ENCODE measurements around the gene EFCAB8. TPM values are rescaled to one million over a fixed set of nuclear protein-coding genes. Genes with fewer than 3 reads are reported as not detected.
"Not testable (repeated sequence)": the region's sequence is repeated elsewhere in the genome, so short reads cannot be mapped to it uniquely, and the experiment has no call there.

The EFCAB8 gene
- total and polyA plus RNA-seq, 4 donors: 0.10 to 0.36 (median 0.20) TPM

DNA sequence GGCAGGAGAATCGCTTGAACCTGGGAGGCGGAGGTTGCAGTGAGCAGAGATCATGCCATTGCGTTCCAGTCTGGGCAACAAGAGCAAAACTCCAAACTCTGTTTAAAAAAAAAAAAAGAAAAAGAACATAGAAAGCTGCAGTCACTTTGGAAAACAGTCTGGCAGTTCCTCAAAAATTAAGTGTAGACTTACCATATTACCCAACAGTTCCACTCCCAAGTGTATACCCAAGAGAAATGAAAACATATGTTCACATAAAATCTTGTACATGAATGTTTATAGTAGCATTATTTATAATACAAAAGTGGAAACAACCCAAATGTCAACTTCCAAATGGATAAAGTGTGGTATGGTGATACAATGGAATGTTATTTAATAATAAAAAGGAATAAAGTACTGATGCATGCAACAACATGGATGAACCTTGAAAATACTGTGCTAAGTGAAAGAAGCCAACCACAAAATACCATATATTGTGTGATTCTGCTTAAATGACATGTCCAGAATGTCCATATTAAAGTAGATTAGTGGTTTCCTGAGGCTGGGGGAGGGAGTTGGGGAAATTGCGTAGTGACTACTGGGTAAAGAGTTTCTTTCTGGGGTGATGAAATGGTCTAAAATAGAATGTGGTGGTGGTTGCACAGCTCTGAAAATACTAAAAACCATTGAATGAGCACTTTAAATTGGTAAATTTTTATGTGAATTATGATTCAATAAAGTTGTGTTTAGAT is 82.6 kb downstream of the EFCAB8 start:
- H3K9me3 ChIP-seq (ENCODE audit: control insufficient read depth, insufficient read depth, low read length): no peaks in the 10 kb centered on the region
- no peak overlapping the region for H3K27ac ChIP-seq (ENCODE audit: low read depth, low read length)
- no peak for DNase-seq (ENCODE audit: low read depth in 4 of 6, low spot score in 6 of 6)
- no peaks in the 10 kb centered on the region for H3K27me3 ChIP-seq (ENCODE audit: control insufficient read depth, insufficient read depth, low read length)
- 100% methylated on average over 1 of the region's 4 CpGs for WGBS (ENCODE audit: insufficient coverage)
- H3K36me3 ChIP-seq (ENCODE audit: control insufficient read depth, insufficient read depth, low read length): no peaks in the 10 kb centered on the region
- no peak overlapping the region for H3K4me3 ChIP-seq (ENCODE audit: low read depth, low read length)
- no peaks in the 10 kb centered on the region for H3K4me1 ChIP-seq (ENCODE audit: control insufficient read depth, insufficient read depth, low read length)

- Histone ChIP-seq H3K27ac (ENCODE audit: low read depth, low read length) (no peak overlapping the region), H3K9me3 (ENCODE audit: control insufficient read depth, insufficient read depth, low read length) (no peaks in the 10 kb centered on the region), H3K36me3 (ENCODE audit: control insufficient read depth, insufficient read depth, low read length) (no peaks in the 10 kb centered on the region), H3K4me1 (ENCODE audit: control insufficient read depth, insufficient read depth, low read length) (no peaks in the 10 kb centered on the region), H3K4me3 (ENCODE audit: low read depth, low read length) (no peak overlapping the region), H3K27me3 (ENCODE audit: control insufficient read depth, insufficient read depth, low read length) (no peaks in the 10 kb centered on the region)
- 81% methylated on average over 6 of the region's 7 CpGs for WGBS (ENCODE audit: insufficient coverage)
- DNase-seq (ENCODE audit: low read depth in 4 of 6, low spot score in 6 of 6): no peak
Observed at GRCh38 chr20:32943490-32944052, 84.8 kb downstream of the EFCAB8 start.

DNA sequence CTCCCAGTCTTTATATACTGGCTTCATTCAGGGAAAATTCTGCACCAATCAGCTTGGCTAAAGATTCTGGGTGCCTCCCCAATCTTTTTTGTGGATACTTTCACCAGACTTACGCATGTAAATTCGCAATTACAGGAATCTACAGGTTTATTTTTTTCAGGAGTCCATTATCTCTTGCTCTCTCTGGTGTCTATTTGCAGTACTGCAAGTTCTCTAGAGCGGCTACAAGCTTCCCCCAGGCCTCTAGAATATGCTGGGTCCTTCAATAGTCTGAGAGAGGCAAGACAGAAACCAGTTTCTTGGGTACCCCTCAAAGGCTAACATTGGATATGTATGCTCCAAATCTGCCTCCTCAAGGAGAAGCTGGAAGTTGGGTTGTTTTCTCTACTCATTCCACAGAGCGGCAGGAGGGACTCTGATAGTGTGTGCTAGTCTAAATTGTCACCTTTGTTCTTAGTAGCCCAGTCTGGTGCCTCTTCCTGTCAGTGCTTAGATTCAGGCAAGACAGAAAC is 87.0 kb downstream of the EFCAB8 start:
- H3K4me3 ChIP-seq (ENCODE audit: low read depth, low read length): no peak overlapping the region
- H3K9me3 ChIP-seq (ENCODE audit: control insufficient read depth, insufficient read depth, low read length): no peaks in the 10 kb centered on the region
- no peaks in the 10 kb centered on the region for H3K27me3 ChIP-seq (ENCODE audit: control insufficient read depth, insufficient read depth, low read length)
- DNase-seq (ENCODE audit: low read depth in 4 of 6, low spot score in 6 of 6): peak in 1 of 6 donors; percentile 34
- no peak overlapping the region for H3K27ac ChIP-seq (ENCODE audit: low read depth, low read length)
- no peaks in the 10 kb centered on the region for H3K4me1 ChIP-seq (ENCODE audit: control insufficient read depth, insufficient read depth, low read length)
- H3K36me3 ChIP-seq (ENCODE audit: control insufficient read depth, insufficient read depth, low read length): no peaks in the 10 kb centered on the region
- 50% methylated on average over 3 of the region's 4 CpGs for WGBS (ENCODE audit: insufficient coverage)

GRCh38 chr20:32946629-32947028 is 87.9 kb downstream of the EFCAB8 start:
- Histone ChIP-seq H3K4me3 (ENCODE audit: low read depth, low read length) (no peak overlapping the region), H3K27me3 (ENCODE audit: control insufficient read depth, insufficient read depth, low read length) (no peaks in the 10 kb centered on the region), H3K27ac (ENCODE audit: low read depth, low read length) (no peak overlapping the region), H3K36me3 (ENCODE audit: control insufficient read depth, insufficient read depth, low read length) (no peaks in the 10 kb centered on the region), H3K4me1 (ENCODE audit: control insufficient read depth, insufficient read depth, low read length) (no peaks in the 10 kb centered on the region), H3K9me3 (ENCODE audit: control insufficient read depth, insufficient read depth, low read length) (no peaks in the 10 kb centered on the region)
- no CpG with 5 or more reads among the region's 1 CpG for WGBS (ENCODE audit: insufficient coverage)
- no peak for DNase-seq (ENCODE audit: low read depth in 4 of 6, low spot score in 6 of 6)

DNA sequence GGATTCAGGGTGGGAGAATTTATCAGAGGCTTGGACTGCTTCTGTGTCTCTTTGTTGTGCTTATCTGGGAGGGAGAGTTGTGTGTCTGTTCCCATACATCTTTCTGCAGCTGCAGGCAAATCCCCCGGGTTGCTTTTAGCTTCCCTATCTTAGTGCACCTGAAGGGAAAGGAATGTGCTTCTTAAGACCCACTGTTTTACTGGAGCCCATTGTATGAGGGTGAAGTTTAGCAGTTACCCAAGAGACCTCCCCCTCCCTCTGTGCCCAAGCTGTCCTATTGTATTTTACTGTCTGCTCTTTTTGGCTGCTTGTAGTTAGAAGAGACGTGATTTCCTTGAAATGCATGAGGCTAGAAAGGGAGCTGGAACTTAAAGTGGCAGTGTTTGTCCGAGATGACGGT is 91.8 kb downstream of the EFCAB8 start:
- WGBS (ENCODE audit: insufficient coverage): no CpG with 5 or more reads among the region's 4 CpGs
- peak in 3 of 6 donors; percentile 25 to 69 (median 26) for DNase-seq (ENCODE audit: low read depth in 4 of 6, low spot score in 6 of 6)
- H3K4me1 ChIP-seq (ENCODE audit: control insufficient read depth, insufficient read depth, low read length); H3K36me3 ChIP-seq (ENCODE audit: control insufficient read depth, insufficient read depth, low read length); H3K4me3 ChIP-seq (ENCODE audit: low read depth, low read length); H3K27ac ChIP-seq (ENCODE audit: low read depth, low read length); H3K27me3 ChIP-seq (ENCODE audit: control insufficient read depth, insufficient read depth, low read length); H3K9me3 ChIP-seq (ENCODE audit: control insufficient read depth, insufficient read depth, low read length): not testable (repeated sequence)

- no peaks in the 10 kb centered on the region for H3K27me3 ChIP-seq (ENCODE audit: control insufficient read depth, insufficient read depth, low read length)
- no peak for DNase-seq (ENCODE audit: low read depth in 4 of 6, low spot score in 6 of 6)
- WGBS (ENCODE audit: insufficient coverage): 47% methylated on average over 5 of the region's 5 CpGs
- no peaks in the 10 kb centered on the region for H3K4me1 ChIP-seq (ENCODE audit: control insufficient read depth, insufficient read depth, low read length)
- no peak overlapping the region for H3K27ac ChIP-seq (ENCODE audit: low read depth, low read length)
- peaks cover 6% of the 10 kb centered on the region for H3K9me3 ChIP-seq (ENCODE audit: control insufficient read depth, insufficient read depth, low read length)
- H3K36me3 ChIP-seq (ENCODE audit: control insufficient read depth, insufficient read depth, low read length): no peaks in the 10 kb centered on the region
- H3K4me3 ChIP-seq (ENCODE audit: low read depth, low read length): no peak overlapping the region
Observed at GRCh38 chr20:32957459-32957858, 98.7 kb downstream of the EFCAB8 start.

DNA sequence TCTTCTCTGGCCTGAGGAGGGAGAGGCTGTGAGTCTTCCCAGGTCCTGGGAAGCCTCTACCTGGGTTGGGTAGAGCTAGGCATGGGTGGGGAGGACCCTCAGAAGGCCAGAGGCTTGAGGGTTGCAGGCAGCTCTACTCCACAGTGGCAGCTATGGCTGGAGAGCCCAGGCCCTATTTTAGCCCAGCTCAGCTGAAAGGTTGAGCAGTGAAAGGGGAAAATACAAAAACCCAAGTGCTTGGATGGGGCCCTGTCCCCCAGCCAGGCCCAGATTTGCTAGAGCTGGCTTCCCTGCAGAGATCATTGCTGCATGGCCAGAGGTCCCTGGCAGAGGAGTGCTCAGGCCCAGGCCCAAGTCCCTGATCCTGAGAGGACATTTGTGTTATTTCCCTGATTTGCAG is 99.9 kb downstream of the EFCAB8 start:
- Histone ChIP-seq H3K9me3 (ENCODE audit: control insufficient read depth, insufficient read depth, low read length) (peaks cover 6% of the 10 kb centered on the region), H3K4me1 (ENCODE audit: control insufficient read depth, insufficient read depth, low read length) (no peaks in the 10 kb centered on the region), H3K27me3 (ENCODE audit: control insufficient read depth, insufficient read depth, low read length) (no peaks in the 10 kb centered on the region), H3K4me3 (ENCODE audit: low read depth, low read length) (no peak overlapping the region), H3K36me3 (ENCODE audit: control insufficient read depth, insufficient read depth, low read length) (no peaks in the 10 kb centered on the region), H3K27ac (ENCODE audit: low read depth, low read length) (no peak overlapping the region)
- no peak for DNase-seq (ENCODE audit: low read depth in 4 of 6, low spot score in 6 of 6)

GRCh38 chr20:32959351-32960221 is 100.9 kb downstream of the EFCAB8 start:
- WGBS (ENCODE audit: insufficient coverage): 92% methylated on average over 11 of the region's 14 CpGs
- H3K4me3 ChIP-seq (ENCODE audit: low read depth, low read length): no peak overlapping the region
- no peak overlapping the region for H3K27ac ChIP-seq (ENCODE audit: low read depth, low read length)
- no peak for DNase-seq (ENCODE audit: low read depth in 4 of 6, low spot score in 6 of 6)
- peaks cover 6% of the 10 kb centered on the region for H3K9me3 ChIP-seq (ENCODE audit: control insufficient read depth, insufficient read depth, low read length)
- no peaks in the 10 kb centered on the region for H3K27me3 ChIP-seq (ENCODE audit: control insufficient read depth, insufficient read depth, low read length)
- no peaks in the 10 kb centered on the region for H3K36me3 ChIP-seq (ENCODE audit: control insufficient read depth, insufficient read depth, low read length)
- H3K4me1 ChIP-seq (ENCODE audit: control insufficient read depth, insufficient read depth, low read length): no peaks in the 10 kb centered on the region

DNA sequence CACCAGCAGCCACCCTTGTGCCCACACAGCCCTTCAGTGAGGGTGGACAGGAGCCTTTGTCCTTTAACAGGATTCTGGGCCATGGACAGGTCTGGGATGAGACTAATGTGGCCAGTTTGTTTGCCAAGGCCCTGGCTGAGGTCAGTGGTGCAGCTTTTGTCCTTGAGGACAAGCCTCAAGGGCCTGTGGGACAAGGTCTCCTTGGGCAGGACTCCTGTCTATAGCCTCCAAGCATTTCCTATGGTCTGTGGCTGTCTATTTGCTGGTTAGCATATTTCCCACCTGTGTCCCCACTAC is 101.4 kb downstream of the EFCAB8 start:
- H3K27ac ChIP-seq (ENCODE audit: low read depth, low read length): no peak overlapping the region
- H3K4me1 ChIP-seq (ENCODE audit: control insufficient read depth, insufficient read depth, low read length): no peaks in the 10 kb centered on the region
- H3K36me3 ChIP-seq (ENCODE audit: control insufficient read depth, insufficient read depth, low read length): no peaks in the 10 kb centered on the region
- H3K9me3 ChIP-seq (ENCODE audit: control insufficient read depth, insufficient read depth, low read length): peaks cover 6% of the 10 kb centered on the region
- no peak overlapping the region for H3K4me3 ChIP-seq (ENCODE audit: low read depth, low read length)
- no peaks in the 10 kb centered on the region for H3K27me3 ChIP-seq (ENCODE audit: control insufficient read depth, insufficient read depth, low read length)
- DNase-seq (ENCODE audit: low read depth in 4 of 6, low spot score in 6 of 6): no peak

All from spinal cord (tissue), 10 donors.